GM12874 (cell line): ENCODE measurements around the gene DAAM1.

ENCODE experiments used
- TF ChIP-seq, protein P1 (sequence below): IDR thresholded peaks from 2 replicates; pipeline ENCODE4 v1.5.1; 2011; ENCODE audit warnings: low read depth, mild to moderate bottlenecking, control low read depth, low read length, moderate library complexity; ENCODE audit not compliant: insufficient read depth

The DAAM1 gene

DNA sequence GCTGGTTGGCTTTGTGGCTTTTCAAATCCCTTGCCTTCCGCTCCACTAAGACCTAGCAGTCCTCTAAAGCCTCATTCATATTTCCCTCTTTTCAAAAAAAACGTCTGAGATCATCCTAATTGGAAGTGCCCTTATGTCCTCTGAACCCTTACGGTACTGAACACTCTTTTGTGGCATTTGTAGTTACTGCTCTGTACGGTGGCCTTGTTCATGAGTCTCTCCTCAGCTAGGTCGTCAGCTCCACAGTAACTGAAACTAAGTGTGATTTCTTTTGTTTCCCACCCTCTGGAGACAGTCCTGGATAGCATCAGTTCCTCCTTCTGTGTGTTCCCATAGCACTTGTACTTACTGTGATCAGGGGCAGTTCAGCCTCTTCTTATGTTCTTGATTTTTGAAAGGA lies 49.7 kb downstream of the DAAM1 start:
- TF ChIP-seq, protein P1, sequence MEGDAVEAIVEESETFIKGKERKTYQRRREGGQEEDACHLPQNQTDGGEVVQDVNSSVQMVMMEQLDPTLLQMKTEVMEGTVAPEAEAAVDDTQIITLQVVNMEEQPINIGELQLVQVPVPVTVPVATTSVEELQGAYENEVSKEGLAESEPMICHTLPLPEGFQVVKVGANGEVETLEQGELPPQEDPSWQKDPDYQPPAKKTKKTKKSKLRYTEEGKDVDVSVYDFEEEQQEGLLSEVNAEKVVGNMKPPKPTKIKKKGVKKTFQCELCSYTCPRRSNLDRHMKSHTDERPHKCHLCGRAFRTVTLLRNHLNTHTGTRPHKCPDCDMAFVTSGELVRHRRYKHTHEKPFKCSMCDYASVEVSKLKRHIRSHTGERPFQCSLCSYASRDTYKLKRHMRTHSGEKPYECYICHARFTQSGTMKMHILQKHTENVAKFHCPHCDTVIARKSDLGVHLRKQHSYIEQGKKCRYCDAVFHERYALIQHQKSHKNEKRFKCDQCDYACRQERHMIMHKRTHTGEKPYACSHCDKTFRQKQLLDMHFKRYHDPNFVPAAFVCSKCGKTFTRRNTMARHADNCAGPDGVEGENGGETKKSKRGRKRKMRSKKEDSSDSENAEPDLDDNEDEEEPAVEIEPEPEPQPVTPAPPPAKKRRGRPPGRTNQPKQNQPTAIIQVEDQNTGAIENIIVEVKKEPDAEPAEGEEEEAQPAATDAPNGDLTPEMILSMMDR, result no peak

GRCh38 chr14:59239022-59239421 lies 50.6 kb downstream of the DAAM1 start:
- TF ChIP-seq, protein P1, result no peak

GRCh38 chr14:59240356-59240755 lies 51.9 kb downstream of the DAAM1 start:
- TF ChIP-seq, protein P1, result no peak

DNA sequence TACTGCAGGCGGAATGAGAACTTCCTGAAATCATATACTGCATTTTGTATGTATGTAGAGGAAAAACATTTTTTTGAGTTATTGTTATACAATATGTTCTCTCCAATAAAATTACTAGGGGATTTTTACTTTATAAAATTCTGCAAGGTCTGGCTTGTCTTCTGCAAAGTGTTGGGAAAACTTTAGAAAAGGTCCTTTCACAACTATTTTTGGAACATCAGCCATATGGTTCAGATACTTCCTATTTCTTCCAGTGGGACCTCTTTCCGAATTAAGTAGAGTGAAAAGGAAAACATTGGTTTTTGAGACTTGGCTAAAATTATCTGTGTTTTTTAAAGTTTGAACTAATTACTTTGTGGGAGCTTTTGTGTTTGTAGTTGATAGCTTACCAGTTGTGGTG lies 52.7 kb downstream of the DAAM1 start:
- TF ChIP-seq, protein P1, result no peak

DNA sequence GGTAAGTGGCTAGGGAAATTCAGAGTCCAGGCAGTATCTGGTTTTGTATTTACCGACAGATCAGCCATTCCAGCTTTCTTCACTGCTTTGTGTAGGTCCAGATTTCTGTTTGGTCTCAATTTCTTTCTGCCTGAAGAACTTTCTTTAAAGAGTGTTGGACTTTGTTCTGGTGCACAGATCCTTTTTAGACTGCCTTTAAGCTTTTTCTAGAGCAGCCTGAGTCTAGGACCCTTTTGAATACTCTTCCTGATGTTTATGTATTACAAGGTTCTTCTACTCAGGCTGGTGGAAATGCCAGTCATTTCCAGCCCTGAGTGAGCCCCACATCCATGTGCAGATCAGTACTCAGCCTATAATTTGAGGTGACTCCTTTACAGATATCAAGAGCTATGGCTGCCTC lies 54.7 kb downstream of the DAAM1 start:
- TF ChIP-seq, protein P1, result no peak

- TF ChIP-seq, protein P1, result no peak
These were observed 56.1 kb downstream of the DAAM1 start for GRCh38 chr14:59244581-59244980.

DNA sequence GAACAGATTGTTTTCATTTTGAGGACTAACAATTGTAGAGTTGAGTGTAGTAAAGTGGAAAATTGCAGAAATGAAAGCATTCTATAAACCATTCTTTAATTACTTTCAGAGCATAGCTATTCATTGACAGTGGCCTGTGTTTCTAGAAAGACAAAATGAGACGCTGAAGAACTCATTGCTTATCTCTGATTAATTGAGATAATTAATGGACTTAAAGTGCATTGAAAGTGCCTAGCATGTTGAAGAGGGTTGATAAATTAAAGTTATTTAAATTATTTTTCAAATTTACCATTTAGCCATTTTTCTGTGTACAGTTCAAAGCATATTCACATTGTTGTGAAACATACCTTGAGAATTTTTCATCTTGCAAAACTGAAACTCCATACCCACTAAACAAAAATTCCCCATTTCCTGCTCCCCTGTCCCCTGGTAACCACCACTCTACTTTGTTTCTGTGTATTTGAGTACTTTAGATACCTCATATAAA lies 57.4 kb downstream of the DAAM1 start:
- TF ChIP-seq, protein P1, result no peak
